ENCODE data around the gene PLCH1. TPM values are rescaled to one million over a fixed set of nuclear protein-coding genes. Genes with fewer than 3 reads are reported as not detected.
A peak's percentile ranks its signal among the peaks of the same experiment; 100 is the strongest.

Gene PLCH1
- total RNA-seq, 6 experiments from 2014 or later: 0.07 to 0.25 (median 0.17) TPM

DNA sequence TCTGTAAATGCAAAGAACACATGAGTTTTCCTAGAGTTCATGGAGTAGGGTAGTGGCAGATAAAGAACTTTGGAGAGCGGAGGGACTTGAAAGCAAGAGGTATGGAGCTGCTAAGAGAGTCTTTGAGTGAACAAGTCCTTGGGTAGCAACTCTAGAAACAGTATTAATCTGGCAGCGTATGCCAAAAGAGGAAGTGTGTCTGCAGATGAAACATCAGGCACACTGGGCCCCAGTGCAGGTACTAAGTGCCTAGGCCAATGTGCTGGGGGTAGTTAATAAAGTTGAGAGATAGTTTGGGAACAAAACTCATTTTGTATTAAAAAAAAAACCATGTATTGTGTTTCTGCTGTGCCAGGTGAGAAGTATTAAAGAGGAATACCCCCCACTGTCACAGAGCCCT lies 228.4 kb downstream of the PLCH1 start:
- no peak overlapping the region for H3K27ac ChIP-seq
- no peaks in the 10 kb centered on the region for H3K9me3 ChIP-seq
- no peak overlapping the region for H3K4me3 ChIP-seq
- WGBS (ENCODE audit: insufficient coverage, low coverage, low lambda C conversion rate, missing lambda C conversion rate): 72% methylated on average over 2 of the region's 2 CpGs
- TF ChIP-seq POLR2A (IDR thresholded peaks at IDR 0.05): no peak
- TF ChIP-seq, protein P1, sequence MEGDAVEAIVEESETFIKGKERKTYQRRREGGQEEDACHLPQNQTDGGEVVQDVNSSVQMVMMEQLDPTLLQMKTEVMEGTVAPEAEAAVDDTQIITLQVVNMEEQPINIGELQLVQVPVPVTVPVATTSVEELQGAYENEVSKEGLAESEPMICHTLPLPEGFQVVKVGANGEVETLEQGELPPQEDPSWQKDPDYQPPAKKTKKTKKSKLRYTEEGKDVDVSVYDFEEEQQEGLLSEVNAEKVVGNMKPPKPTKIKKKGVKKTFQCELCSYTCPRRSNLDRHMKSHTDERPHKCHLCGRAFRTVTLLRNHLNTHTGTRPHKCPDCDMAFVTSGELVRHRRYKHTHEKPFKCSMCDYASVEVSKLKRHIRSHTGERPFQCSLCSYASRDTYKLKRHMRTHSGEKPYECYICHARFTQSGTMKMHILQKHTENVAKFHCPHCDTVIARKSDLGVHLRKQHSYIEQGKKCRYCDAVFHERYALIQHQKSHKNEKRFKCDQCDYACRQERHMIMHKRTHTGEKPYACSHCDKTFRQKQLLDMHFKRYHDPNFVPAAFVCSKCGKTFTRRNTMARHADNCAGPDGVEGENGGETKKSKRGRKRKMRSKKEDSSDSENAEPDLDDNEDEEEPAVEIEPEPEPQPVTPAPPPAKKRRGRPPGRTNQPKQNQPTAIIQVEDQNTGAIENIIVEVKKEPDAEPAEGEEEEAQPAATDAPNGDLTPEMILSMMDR (IDR thresholded peaks at IDR 0.05): no peak
- H3K36me3 ChIP-seq: no peaks in the 10 kb centered on the region
- ATAC-seq (no peak), DNase-seq (no peak)
- intact Hi-C loops (cut with DNase I): no loop called here
- no peaks in the 10 kb centered on the region for H3K4me1 ChIP-seq
- no peaks in the 10 kb centered on the region for H3K27me3 ChIP-seq

DNA sequence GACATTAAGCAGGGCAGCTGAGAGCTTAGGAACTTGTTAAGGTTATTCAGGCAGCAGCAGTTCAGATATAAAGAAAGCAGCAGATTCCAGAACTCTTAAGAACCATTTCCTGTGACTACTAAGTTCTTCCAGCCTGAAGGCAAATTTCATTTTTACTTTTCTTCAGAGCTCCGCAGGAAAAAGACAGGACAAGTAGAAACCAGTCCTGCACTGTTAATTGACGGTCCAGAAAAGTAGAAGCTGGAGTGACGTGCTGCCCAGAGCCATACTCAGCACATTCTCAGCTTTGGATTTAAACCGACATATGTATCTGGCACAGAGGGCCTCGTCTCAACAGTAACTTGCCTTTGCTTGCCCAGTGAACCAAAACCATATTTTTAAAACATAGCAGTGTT lies 232.0 kb downstream of the PLCH1 start:
- DNase-seq (no peak), ATAC-seq (no peak)
- Histone ChIP-seq H3K27me3 (no peaks in the 10 kb centered on the region), H3K27ac (no peak overlapping the region), H3K4me3 (no peak overlapping the region), H3K9me3 (no peaks in the 10 kb centered on the region), H3K36me3 (no peaks in the 10 kb centered on the region), H3K4me1 (no peaks in the 10 kb centered on the region)
- WGBS (ENCODE audit: insufficient coverage, low coverage, low lambda C conversion rate, missing lambda C conversion rate): 81% methylated on average over 5 of the region's 5 CpGs
- no peak for TF ChIP-seq POLR2A (IDR thresholded peaks at IDR 0.05)
- TF ChIP-seq, protein P1 (IDR thresholded peaks at IDR 0.05): no peak
- intact Hi-C loops (cut with DNase I): no loop called here

DNA sequence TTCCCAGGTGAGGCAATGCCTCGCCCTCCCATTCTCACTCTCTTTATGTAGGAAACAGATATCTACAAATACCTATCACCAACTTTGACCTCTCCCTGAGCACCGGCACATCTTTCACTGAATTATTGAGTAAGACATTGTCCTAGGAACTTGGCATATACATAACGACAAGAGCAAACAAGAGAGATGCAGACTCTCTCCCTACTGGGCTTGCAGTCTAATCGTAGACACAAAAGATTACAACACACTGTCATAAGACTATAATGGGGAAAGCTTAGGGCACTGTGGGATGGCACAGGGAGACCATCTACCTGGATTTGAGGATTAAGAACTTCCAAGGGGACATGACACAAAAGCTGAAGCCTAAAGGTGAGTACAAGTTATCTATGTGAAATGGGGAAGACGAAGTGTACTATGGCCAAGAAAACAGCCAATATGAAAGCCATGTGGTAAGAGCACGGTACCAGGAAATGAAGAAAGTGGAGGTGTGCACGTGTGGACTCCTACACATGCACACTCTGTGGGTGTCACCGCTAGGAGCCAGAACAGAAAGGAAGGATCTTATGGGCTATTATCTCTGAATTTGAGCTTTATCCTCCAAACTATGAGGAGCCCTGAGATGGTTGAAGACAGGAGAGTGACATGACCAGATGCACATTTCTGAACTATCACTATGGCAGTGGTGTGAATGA lies 232.6 kb downstream of the PLCH1 start:
- Histone ChIP-seq H3K9me3 (no peaks in the 10 kb centered on the region), H3K27me3 (no peaks in the 10 kb centered on the region), H3K27ac (no peak overlapping the region), H3K4me3 (no peak overlapping the region), H3K36me3 (no peaks in the 10 kb centered on the region), H3K4me1 (no peaks in the 10 kb centered on the region)
- no peak for TF ChIP-seq POLR2A (IDR thresholded peaks at IDR 0.05)
- TF ChIP-seq, protein P1 (IDR thresholded peaks at IDR 0.05): no peak
- ATAC-seq (no peak), DNase-seq (no peak)
- WGBS (ENCODE audit: insufficient coverage, low coverage, low lambda C conversion rate, missing lambda C conversion rate): 63% methylated on average over 8 of the region's 8 CpGs
- intact Hi-C loops (cut with DNase I): no loop called here

DNA sequence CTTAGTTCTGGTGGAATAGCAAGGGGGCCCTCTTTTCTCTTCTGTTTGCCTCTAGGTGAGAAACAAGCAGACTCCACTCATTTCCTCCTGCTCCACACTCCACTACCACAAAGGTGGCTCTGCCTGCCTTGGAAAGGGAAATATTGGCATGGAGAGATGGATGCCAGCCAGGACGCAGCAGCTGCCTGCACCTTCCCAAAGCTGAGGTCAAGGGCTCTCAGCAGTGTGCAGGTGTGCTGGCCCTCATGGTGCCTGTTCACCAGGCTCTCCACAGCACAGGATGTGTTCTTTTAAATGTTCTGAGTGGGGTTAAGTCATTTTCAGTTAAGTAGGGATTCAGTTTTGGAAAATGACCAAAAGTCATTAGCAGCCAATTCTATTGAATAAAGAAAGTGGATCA lies 240.2 kb downstream of the PLCH1 start:
- ATAC-seq: peak in 3 of 4 donors; percentile 46 to 64 (median 62)
- Histone ChIP-seq H3K4me1 (no peaks in the 10 kb centered on the region), H3K27ac (no peak overlapping the region), H3K36me3 (no peaks in the 10 kb centered on the region), H3K9me3 (no peaks in the 10 kb centered on the region), H3K4me3 (no peak overlapping the region), H3K27me3 (no peaks in the 10 kb centered on the region)
- TF ChIP-seq POLR2A (IDR thresholded peaks at IDR 0.05): no peak
- TF ChIP-seq, protein P1 (IDR thresholded peaks at IDR 0.05): no peak
- intact Hi-C loops (cut with DNase I): no loop called here
- peak in 1 of 3 donors; percentile 46 for DNase-seq
- no CpG with 5 or more reads among the region's 1 CpG for WGBS (ENCODE audit: insufficient coverage, low coverage, low lambda C conversion rate, missing lambda C conversion rate)

Measured in right lobe of liver (tissue), 6 donors.